IMR-90 (cell line): Measurements from ENCODE around the gene ANXA2. TPM values are rescaled to one million over a fixed set of nuclear protein-coding genes. Genes with fewer than 3 reads are reported as not detected.

Experiments
- ATAC-seq: fragments of 200-7000 bp; cut with Tn5 transposase; 2 replicates; pipeline ENCODE4 v1.9.1; 2020; ENCODE audit warnings: low read depth, mild to moderate bottlenecking, moderate library complexity
- BruUV-seq: library from RNA; stranded (reverse); fragments of 400-500 nt; replicated peaks from 2 replicates; lab custom pipeline; 2021; lab: Mats Ljungman, UMichigan
- CTCF ChIA-PET: fragments of 300-600 bp; formaldehyde crosslinking; extraction: SDS; loops from one replicate; lab custom pipeline; 2021; ENCODE audit warnings: antibody characterized with exemption; lab: Yijun Ruan, JAX
- POLR2A ChIA-PET: fragments of 300-600 bp; sonication (Branson Sonifier 250); formaldehyde crosslinking; loops from one replicate; lab custom pipeline; 2022; ENCODE audit warnings: antibody characterized with exemption; ENCODE audit not compliant: unreplicated experiment; lab: Charles Lee
- DNase-seq: peaks from one replicate; pipeline ENCODE4 v3.0.0; 2013
- H2AFZ ChIP-seq: replicated peaks from 2 replicates; pipeline ENCODE3; 2013; ENCODE audit warnings: low read length, mild to moderate bottlenecking; ENCODE audit not compliant: poor library complexity
- H2AK5ac ChIP-seq: 2 replicates; pipeline ENCODE4 v1.6.1; 2013; ENCODE audit warnings: low read depth, low read length, inconsistent platforms
- H2AK9ac ChIP-seq: replicated peaks from 2 replicates; pipeline ENCODE3; 2013; ENCODE audit warnings: mild to moderate bottlenecking, low read depth, low read length, moderate library complexity; ENCODE audit not compliant: poor library complexity
- H2BK120ac ChIP-seq: 2 replicates; pipeline ENCODE4 v1.6.1; 2013; ENCODE audit warnings: low read depth, low read length, inconsistent platforms
- H2BK15ac ChIP-seq: 3 replicates; pipeline ENCODE4 v1.6.1; 2013; ENCODE audit warnings: low read depth, low read length, inconsistent platforms
- H2BK20ac ChIP-seq: 2 replicates; pipeline ENCODE4 v1.6.1; 2013; ENCODE audit warnings: low read depth, mild to moderate bottlenecking, inconsistent platforms, low read length, moderate library complexity
- H2BK5ac ChIP-seq: 2 replicates; pipeline ENCODE4 v1.6.1; 2013; ENCODE audit warnings: mild to moderate bottlenecking, low read depth, low read length, inconsistent platforms; ENCODE audit not compliant: poor library complexity, severe bottlenecking
- H3K14ac ChIP-seq: replicated peaks from 2 replicates; pipeline ENCODE4 v1.6.1; 2013; ENCODE audit warnings: low read depth, low read length, inconsistent platforms
- H3K18ac ChIP-seq: 2 replicates; pipeline ENCODE4 v1.6.1; 2013; ENCODE audit warnings: low read depth, low read length, control low read depth
- H3K23ac ChIP-seq: 2 replicates; pipeline ENCODE4 v1.6.1; 2013; ENCODE audit warnings: low read depth, low read length, inconsistent platforms
- H3K27ac ChIP-seq: 2 replicates; pipeline ENCODE4 v1.5.1; 2013; ENCODE audit warnings: mild to moderate bottlenecking, control low read depth, low read length; ENCODE audit not compliant: insufficient read depth
- H3K27me3 ChIP-seq: 2 replicates; pipeline ENCODE4 v1.6.1; 2013; ENCODE audit warnings: low read length; ENCODE audit not compliant: control insufficient read depth, insufficient read depth
- H3K36me3 ChIP-seq: 2 replicates; pipeline ENCODE4 v1.6.1; 2013; ENCODE audit warnings: low read length, mixed read lengths; ENCODE audit not compliant: control insufficient read depth, insufficient read depth
- H3K4ac ChIP-seq: 2 replicates; pipeline ENCODE4 v1.6.1; 2013; ENCODE audit warnings: low read depth, low read length, inconsistent platforms
- H3K4me1 ChIP-seq: 2 replicates; pipeline ENCODE4 v1.6.1; 2013; ENCODE audit warnings: low read length, mixed read lengths; ENCODE audit not compliant: control insufficient read depth, insufficient read depth
- H3K4me2 ChIP-seq: 2 replicates; pipeline ENCODE4 v1.6.1; 2013; ENCODE audit warnings: low read depth, mild to moderate bottlenecking, control low read depth, low read length, moderate library complexity
- H3K4me3 ChIP-seq: 2 replicates; pipeline ENCODE4 v1.5.1; 2013; ENCODE audit warnings: low read depth, mild to moderate bottlenecking, control low read depth, low read length, moderate library complexity; ENCODE audit not compliant: insufficient read depth
- H3K56ac ChIP-seq: 2 replicates; pipeline ENCODE4 v1.6.1; 2013; ENCODE audit warnings: low read length, inconsistent platforms; ENCODE audit not compliant: insufficient read depth; ENCODE audit errors: extremely low read depth
- H3K79me1 ChIP-seq, 2 experiments: 2 replicates each; pipeline ENCODE4 v1.6.1; 2013; ENCODE audit warnings: low read length in 2 of 2, inconsistent platforms in 1 of 2, low read depth in 1 of 2
- H3K9ac ChIP-seq: 2 replicates; pipeline ENCODE4 v1.6.1; 2013; ENCODE audit warnings: low read depth, low read length, control low read depth
- H3K9me1 ChIP-seq: 2 replicates; pipeline ENCODE4 v1.6.1; 2013; ENCODE audit warnings: low read length, inconsistent platforms; ENCODE audit not compliant: insufficient read depth
- H3K9me3 ChIP-seq: 2 replicates; pipeline ENCODE4 v1.6.1; 2013; ENCODE audit warnings: low read length; ENCODE audit not compliant: control insufficient read depth, insufficient read depth
- H4K20me1 ChIP-seq: 2 replicates; pipeline ENCODE4 v1.6.1; 2013; ENCODE audit warnings: low read length, inconsistent platforms; ENCODE audit not compliant: insufficient read depth
- H4K5ac ChIP-seq: 2 replicates; pipeline ENCODE4 v1.6.1; 2013; ENCODE audit warnings: mild to moderate bottlenecking, low read depth, low read length, control low read depth
- H4K8ac ChIP-seq, 2 experiments: 2 replicates each; pipeline ENCODE4 v1.6.1; 2013; ENCODE audit warnings: low read depth in 2 of 2, low read length in 2 of 2, control low read depth in 1 of 2, inconsistent platforms in 1 of 2
- H4K91ac ChIP-seq: 2 replicates; pipeline ENCODE4 v1.6.1; 2013; ENCODE audit warnings: low read depth, low read length, inconsistent platforms; ENCODE audit not compliant: insufficient read depth
- FOS ChIP-seq: fragments of 150-350 bp; IDR thresholded peaks from 2 replicates; pipeline ENCODE4 v1.6.1; 2016; ENCODE audit warnings: low read depth, low read length
- MXI1 ChIP-seq: IDR thresholded peaks from 2 replicates; pipeline ENCODE4 v1.6.1; 2012; ENCODE audit warnings: low read depth, mild to moderate bottlenecking, low read length, moderate library complexity, borderline replicate concordance
- RFX5 ChIP-seq: IDR thresholded peaks from 2 replicates; pipeline ENCODE4 v1.8.0; 2012; ENCODE audit warnings: low read depth, mild to moderate bottlenecking, low read length, moderate library complexity
- WGBS, 2 experiments: methylation state at CpG; one replicate each; pipeline versions ENCODE4 v1.1.5 to v1.1.7; 2013; ENCODE audit warnings: missing lambda C conversion rate in 2 of 2; ENCODE audit not compliant: insufficient read length in 1 of 2; ENCODE audit errors: extremely low coverage in 2 of 2; 5-methylcytosine and 5-hydroxymethylcytosine counted together
- dilution Hi-C: fragments of 300-500 bp; cut with HindIII; formaldehyde crosslinking; loops from one replicate; pipeline ENCODE4 v1.14.3; 2018; ENCODE audit warnings: low sequenced_read_pairs; ENCODE audit not compliant: unreplicated experiment
- in situ Hi-C: fragments of 300-500 bp; cut with MboI; formaldehyde crosslinking; loops from 3 replicates; pipeline ENCODE4 v1.14.3; 2019; ENCODE audit warnings: low sequenced_read_pairs, inconsistent platforms, mixed read lengths
- intact Hi-C: fragments of 100-400 bp; cut with micrococcal nuclease; formaldehyde crosslinking; loops from 2 replicates; pipeline ENCODE4 v1.10.0; 2022
- polyA plus RNA-seq, 3 experiments: library from polyadenylated mRNA; depleted of rRNA; stranded (reverse); fragments of >200 nt; gene quantifications; 2 replicates each; pipeline ENCODE4 v1.2.3, GENCODE V29; 2012; ENCODE audit warnings: low replicate concordance in 1 of 3
- total RNA-seq: library from RNA; depleted of rRNA; stranded (reverse); fragments of >200 nt; gene quantifications from 2 replicates; pipeline ENCODE4 v1.2.3, GENCODE V29; 2012
- TF ChIP-seq, protein P1 (sequence below): conservative IDR thresholded peaks from 2 replicates; pipeline ENCODE4 v1.5.1; 2012; ENCODE audit warnings: mild to moderate bottlenecking, low read depth, low read length, improper control_type of control experiment

ANXA2 gene
- total and polyA plus RNA-seq, 2 of the 4 experiments (the other 2 are of a cell fraction), result 7,454 to 8,412 TPM

DNA sequence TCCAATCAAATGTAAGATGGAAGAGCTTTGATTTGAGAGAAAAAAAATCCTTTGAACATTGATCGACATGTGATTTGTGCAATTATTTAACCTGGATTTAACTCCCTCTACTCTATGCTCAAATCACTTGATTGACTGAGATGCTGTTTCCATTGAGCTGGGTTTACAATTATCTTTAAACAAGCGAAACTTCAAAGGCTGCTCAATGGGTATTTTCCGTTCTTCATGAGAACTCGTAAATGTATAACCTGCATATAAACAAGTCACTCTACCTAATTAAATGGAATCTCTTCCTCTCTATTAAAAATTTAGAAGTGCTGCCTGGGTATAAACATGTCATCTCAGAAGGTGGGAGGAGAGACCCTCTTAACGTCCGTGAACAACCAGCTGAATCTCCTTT is 71.9 kb downstream of the ANXA2 start:
- Histone ChIP-seq H3K36me3 (no peaks in the 10 kb centered on the region), H4K8ac (no peak overlapping the region), H2BK5ac (no peak overlapping the region), H2AFZ (no peak overlapping the region), H3K18ac (no peak overlapping the region), H3K56ac (no peak overlapping the region), H2BK15ac (no peak overlapping the region), H3K14ac (no peak overlapping the region), H4K20me1 (no peaks in the 10 kb centered on the region; the same call in 1 of the 2 replicates), H4K5ac (no peak overlapping the region), H3K23ac (no peak overlapping the region), H3K9me1 (no peaks in the 10 kb centered on the region), H3K4ac (no peak overlapping the region), H2AK5ac (no peak overlapping the region), H3K4me3 (no peak overlapping the region), H3K27ac (no peak overlapping the region), H3K4me1 (no peaks in the 10 kb centered on the region), H3K4me2 (no peak overlapping the region), H4K91ac (no peak overlapping the region), H3K27me3 (peaks cover 43% of the 10 kb centered on the region), H3K9ac (no peak overlapping the region), H3K79me1 (no peaks in the 10 kb centered on the region), H2BK20ac (no peak overlapping the region), H2AK9ac (no peak overlapping the region), H3K9me3 (no peaks in the 10 kb centered on the region), H2BK120ac (no peak overlapping the region)
- in situ Hi-C loops, result loop anchor here (10.0 to 25.0 kb wide), 3 partner anchors 601 to 1511 kb away; no protein-coding TSS in a partner anchor
- TF ChIP-seq FOS (no peak), MXI1 (no peak), RFX5 (no peak)
- TF ChIP-seq, protein P1, sequence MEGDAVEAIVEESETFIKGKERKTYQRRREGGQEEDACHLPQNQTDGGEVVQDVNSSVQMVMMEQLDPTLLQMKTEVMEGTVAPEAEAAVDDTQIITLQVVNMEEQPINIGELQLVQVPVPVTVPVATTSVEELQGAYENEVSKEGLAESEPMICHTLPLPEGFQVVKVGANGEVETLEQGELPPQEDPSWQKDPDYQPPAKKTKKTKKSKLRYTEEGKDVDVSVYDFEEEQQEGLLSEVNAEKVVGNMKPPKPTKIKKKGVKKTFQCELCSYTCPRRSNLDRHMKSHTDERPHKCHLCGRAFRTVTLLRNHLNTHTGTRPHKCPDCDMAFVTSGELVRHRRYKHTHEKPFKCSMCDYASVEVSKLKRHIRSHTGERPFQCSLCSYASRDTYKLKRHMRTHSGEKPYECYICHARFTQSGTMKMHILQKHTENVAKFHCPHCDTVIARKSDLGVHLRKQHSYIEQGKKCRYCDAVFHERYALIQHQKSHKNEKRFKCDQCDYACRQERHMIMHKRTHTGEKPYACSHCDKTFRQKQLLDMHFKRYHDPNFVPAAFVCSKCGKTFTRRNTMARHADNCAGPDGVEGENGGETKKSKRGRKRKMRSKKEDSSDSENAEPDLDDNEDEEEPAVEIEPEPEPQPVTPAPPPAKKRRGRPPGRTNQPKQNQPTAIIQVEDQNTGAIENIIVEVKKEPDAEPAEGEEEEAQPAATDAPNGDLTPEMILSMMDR, result no peak
- no TSS peak for BruUV-seq
- CTCF ChIA-PET, result interaction anchor here (1.1 to 3.9 kb wide), 6 partner anchors 36 to 793 kb away, joined by 3 to 31 read pairs (median 6); no protein-coding TSS in a partner anchor
- no peak for DNase-seq
- intact Hi-C loops, result loop anchor here (1.0 to 10.0 kb wide), 3 partner anchors 409 to 791 kb away; no protein-coding TSS in a partner anchor
- ATAC-seq, result no peak
- no CpG with 5 or more reads among the region's 6 CpGs for WGBS, 2 experiments
- POLR2A ChIA-PET, result interaction anchor here (0.6 kb wide), 1 partner anchor 658 kb away, joined by 4 read pairs; no protein-coding TSS in a partner anchor
- dilution Hi-C loops, result no loop called here
